SK-N-MC (cell line): ENCODE results near the gene AATF.

Experiments used
- EZH2 ChIP-seq: fragments of 200-600 bp; sonication (generic); IDR thresholded peaks from one replicate; pipeline ENCODE4 v1.6.1; 2017; ENCODE audit warnings: antibody characterized with exemption
- POLR2AphosphoS5 ChIP-seq: IDR thresholded peaks from 2 replicates; pipeline ENCODE4 v1.6.1; 2012; ENCODE audit warnings: mild to moderate bottlenecking, low read depth, low read length, borderline replicate concordance

GRCh38 chr17:37050920-37051319, 102.2 kb downstream of the AATF start:
- TF ChIP-seq EZH2 (no peak), POLR2AphosphoS5 (no peak)
